GM18907 (cell line): ENCODE results near the gene OPRD1.

Experiments
- ATAC-seq: cut with Tn5 transposase; IDR thresholded peaks from one replicate; pipeline ENCODE4 v1.9.1; 2021; ENCODE audit warnings: mild to moderate bottlenecking, moderate library complexity; ENCODE audit not compliant: unreplicated experiment

Gene OPRD1

DNA sequence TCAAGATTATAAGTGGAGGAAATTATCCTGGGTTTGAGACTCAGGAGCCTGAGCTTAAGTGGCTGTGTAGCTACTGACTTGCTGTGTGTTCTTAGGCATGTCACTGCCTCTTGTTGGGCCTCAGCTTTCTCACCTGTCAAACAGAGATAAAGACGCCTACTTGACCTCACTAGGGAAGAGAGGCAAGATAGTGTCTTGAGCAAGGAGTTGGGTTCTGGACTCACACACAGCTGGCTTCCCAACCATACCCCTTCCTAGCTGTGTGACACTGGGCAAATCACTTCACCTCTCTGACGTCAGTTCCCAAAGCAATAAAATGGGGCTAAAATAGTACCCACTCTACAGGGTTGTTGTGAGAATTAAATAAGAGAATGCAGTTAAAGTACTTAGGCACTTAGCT is 90.8 kb downstream of the OPRD1 start:
- no peak for ATAC-seq

DNA sequence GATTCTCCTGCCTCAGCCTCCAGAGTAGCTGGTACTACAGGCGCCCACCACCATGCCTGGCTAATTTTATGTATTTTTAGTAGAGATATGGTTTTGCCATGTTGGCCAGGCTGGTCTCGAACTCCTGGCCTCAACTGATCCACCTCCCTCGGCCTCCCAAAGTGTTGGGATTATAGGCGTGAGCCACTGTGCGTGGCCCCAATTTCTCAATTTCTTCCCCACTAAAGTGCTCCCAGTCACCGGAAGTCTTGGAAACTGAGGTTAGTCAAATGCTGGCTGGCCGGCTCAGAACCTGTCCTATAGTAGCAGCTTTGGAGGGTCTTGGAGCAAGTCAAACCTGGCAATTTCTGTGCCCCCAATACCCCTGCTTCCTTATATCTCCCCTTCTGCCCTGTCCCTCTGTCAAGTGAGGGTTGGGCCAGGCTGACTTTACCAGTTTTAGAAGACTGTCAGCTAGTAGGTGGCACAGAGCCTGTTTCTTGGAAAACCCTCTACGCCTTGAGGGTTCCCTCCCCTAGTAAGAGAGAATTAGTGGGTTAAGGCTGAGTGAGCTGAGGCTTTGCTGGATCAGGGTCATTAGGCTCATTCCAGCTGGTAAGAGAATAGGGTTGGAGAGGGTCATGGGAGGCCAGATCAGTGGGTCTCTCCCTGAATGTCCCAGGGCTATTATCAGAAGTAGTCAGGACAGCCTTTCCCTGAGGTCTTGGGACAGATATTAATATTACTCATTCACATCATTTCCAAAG is 94.1 kb downstream of the OPRD1 start:
- no peak for ATAC-seq

DNA sequence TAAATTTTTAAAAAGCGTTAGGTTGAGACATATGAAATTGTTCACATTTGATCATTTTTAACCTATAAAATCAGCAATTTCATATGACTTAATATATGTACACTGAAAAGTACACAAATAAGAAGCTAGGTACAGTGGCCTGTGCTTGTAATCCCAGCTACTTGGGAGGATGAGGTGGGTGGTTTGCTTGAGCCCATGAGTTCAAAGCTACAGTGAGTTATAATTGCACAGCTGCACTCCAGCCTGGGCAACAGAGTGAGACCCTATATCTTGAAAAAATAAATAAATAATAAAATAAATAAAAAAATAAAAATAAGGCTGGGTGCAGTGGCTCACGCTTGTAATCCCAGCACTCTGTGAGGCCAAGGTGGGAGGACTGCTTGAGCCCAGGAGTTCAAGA is 97.2 kb downstream of the OPRD1 start:
- no peak for ATAC-seq

DNA sequence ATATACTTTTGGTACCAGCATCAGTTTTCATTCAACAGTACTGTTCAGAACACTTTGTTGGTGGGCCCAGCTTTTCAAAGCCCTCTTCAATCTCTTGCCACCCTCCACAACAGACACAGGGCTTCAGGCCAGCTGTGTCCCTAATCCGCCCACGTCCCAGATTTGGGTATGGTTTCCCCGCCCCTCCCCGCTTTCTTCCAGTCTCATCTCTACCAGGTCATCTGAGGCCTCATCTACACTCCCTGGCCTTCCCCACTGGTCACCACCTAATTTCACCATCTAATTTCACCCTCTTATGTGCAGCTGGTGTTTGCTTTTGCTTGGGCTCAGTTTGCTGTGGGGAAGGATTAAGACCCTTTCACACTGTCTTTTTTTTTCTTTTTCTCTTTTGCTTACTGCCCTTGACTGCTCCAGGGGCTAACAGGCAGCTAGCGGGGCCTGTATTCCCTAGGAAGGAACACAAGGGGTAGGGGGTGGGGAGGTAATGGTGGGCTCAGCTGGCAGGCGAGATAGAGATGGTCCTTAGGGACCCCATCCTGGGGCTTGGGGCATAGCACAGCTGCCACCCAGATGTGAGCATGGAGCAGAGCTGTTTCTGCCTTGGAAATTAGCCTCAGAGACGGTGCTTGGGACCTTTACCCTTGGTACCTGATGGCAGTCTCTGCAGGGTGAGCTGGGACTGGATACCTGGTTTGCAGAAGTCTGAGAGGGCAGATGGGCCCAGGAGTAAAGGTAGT is 98.6 kb downstream of the OPRD1 start:
- no peak for ATAC-seq

DNA sequence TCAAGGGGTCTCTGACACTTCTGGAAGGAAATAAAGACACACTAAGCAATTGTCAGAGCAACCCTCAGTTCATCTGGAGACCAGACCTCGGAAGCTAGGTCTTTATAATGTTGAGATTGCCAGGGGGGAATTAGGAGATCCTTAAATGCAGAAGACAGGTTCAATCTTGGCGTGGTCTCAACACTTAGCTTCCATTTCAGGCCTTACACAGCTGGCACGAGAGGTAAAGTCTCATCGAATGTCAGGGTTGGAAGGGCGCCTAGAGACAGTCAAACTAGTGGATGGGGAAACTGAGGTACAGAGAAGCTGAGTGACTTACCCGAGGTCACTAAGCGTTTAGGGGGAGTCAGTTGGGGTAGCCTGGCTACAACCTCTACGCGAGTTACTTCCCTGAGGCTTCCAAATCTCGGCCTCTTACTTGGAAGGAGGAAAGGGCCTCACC is 101.8 kb downstream of the OPRD1 start:
- no peak for ATAC-seq

DNA sequence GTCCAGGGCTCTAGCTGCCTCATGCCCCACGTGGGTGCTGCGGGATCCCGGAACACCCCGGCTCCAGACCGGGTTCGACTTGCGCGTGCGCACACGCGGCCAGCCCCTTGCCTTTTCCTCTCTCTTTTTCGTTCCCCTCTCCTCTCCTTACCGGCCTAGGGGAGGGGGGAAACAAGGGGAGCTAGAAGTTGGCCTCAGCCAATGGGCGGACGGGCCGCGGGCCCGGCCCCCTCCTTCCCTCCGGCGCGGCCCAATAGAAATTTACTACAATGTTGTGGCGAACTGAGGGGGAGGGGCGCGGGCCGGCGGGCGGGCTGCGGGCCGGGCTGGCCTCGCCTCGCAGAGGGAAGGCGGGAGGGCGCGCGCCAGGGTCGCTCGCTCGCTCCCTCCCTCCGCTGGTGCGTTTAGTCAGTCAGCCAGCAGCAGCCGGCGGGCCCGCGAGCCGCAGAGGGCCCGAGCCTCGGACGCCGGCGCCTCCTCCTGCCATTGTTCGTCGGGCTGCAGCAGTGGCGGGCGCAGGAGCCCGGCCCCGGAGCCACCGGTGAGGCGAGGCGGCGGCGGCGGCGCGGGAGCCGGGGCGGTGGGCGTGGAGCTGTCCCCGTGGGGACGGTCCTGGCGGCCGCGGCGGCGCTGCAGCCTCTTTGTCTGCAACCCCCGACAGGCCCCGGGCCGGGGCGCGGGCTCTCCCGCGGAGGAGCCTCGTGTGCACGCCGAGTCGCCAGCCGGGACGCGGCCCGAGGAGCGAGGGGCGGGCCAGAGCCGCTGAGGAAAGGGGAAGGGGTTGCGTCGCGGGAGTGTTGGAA is 102.5 kb downstream of the OPRD1 start, which contains the start of gene EPB41:
Gene EPB41, plus strand, starts transcription at position 342 of the 803 bp plus-strand sequence. CDS start 72,869 bp downstream, outside the sequence.
- peak; percentile 87 for ATAC-seq

DNA sequence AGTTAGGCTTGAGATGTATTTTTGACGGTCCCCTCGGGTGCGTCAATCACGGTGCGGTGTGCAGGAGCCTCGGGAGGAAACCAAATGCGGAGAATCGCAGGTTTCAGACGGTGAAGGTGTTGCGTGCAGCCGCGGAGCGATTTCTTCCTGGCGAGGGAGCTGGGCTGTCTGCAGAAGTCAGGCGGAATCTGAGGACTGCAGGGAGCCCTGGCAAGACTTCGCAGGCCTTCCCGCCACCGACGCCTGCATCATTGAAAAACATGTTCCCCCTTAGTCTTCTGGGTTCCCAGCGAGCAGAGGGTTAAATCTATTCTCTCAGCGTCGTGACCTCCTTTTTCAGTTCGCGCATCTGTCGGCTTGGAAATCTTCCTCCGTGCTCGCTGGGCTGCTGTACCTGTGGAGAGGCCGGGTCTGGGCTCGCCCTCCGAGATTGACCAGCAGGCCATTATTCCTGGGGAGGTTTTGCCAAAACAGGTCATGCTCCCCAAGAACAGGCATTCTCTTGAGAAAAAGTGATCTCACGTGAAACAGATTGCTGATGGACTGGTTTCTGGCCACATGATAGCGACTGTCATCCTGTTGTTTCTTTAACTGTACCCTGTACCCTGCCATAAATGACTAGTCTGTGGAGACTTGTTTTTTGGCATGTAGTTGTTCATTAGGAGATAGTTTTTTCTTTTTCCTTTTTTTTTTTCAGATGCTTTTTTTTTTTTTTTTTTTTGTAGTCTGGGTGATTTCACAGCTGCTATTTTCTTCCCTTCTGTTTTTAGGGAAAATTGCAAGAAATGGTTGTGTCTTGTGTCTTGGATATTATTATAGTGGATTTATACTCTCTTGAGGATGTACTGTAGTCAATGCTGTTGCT is 103.3 kb downstream of the OPRD1 start:
- peak; percentile 20 for ATAC-seq

DNA sequence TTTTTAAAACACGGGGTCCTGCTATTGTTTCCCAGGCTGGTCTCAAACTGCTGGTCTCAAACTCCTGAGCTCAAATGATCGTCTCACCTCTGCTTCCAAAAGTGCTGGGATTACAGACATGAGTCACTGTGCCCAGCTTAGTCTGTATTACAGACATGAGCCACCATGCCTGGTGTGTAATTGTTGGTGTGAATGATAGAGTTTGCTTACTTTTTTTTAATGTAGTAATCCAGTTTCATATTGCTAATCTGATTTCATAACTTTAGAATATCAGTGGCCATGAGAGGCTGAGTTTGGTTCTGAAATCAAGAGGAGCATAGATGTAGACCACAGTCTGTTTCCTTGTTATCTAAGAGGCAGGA is 105.8 kb downstream of the OPRD1 start:
- ATAC-seq: no peak
